ENCODE results near the gene RCOR2.

- TF ChIP-seq CTCF (IDR thresholded peaks at IDR 0.05; ENCODE audit: low read length) (no peak), EZH2 (IDR thresholded peaks at IDR 0.05; ENCODE audit: borderline replicate concordance, low read length) (no peak)
These were observed 28.0 kb upstream of the RCOR2 start for GRCh38 chr11:63944987-63945386.

Measured in OCI-LY1 (cell line).